ENCODE results near the gene CHP2. TPM values are rescaled to one million over a fixed set of nuclear protein-coding genes. Genes with fewer than 3 reads are reported as not detected.
A peak's percentile ranks its signal among the peaks of the same experiment; 100 is the strongest.

CHP2 gene
- total RNA-seq, 1 donor from 2014 or later: not detected

GRCh38 chr16:23802776-23803175 is 48.0 kb downstream of the CHP2 start:
- ATAC-seq (ENCODE audit: low read depth) (no peak), DNase-seq (no peak)
- CTCF ChIA-PET: interaction anchor here (0.6 to 12.1 kb wide), 46 partner anchors 11 to 702 kb away, joined by 3 to 325 read pairs (median 6); partner anchors contain the start of gene PRKCB
- Mint-ChIP-seq H3K9me3 (no peaks in the 10 kb centered on the region), H3K4me1 (peaks cover 43% of the 10 kb centered on the region), H3K27me3 (no peaks in the 10 kb centered on the region), H3K4me3 (no peak overlapping the region), H3K27ac (no peak overlapping the region), H3K36me3 (ENCODE audit: low read depth) (no peaks in the 10 kb centered on the region)
- intact Hi-C loops (cut with micrococcal nuclease): loop anchor here (1.0 to 2.0 kb wide), 5 partner anchors 33 to 212 kb away; partner anchors contain the start of gene PRKCB
- POLR2A ChIA-PET: interaction anchor here (0.6 to 1.8 kb wide), 7 partner anchors 20 to 234 kb away, joined by 3 to 15 read pairs (median 4); no protein-coding TSS in a partner anchor
- TF ChIP-seq CTCF (IDR thresholded peaks at IDR 0.05): no peak

- Mint-ChIP-seq H3K4me1 (peaks cover 47% of the 10 kb centered on the region), H3K9me3 (no peaks in the 10 kb centered on the region), H3K27me3 (no peaks in the 10 kb centered on the region), H3K36me3 (ENCODE audit: low read depth) (no peaks in the 10 kb centered on the region), H3K27ac (peak overlapping the region; percentile 26), H3K4me3 (peak overlapping the region; percentile 51)
- peak; percentile 82 for ATAC-seq (ENCODE audit: low read depth)
- intact Hi-C loops (cut with micrococcal nuclease): loop anchor here (1.0 to 2.0 kb wide), 5 partner anchors 32 to 211 kb away; partner anchors contain the start of gene PRKCB
- ChIA-PET CTCF (interaction anchor here (0.6 to 12.1 kb wide), 53 partner anchors 12 to 701 kb away, joined by 3 to 325 read pairs (median 5); partner anchors contain the start of gene PRKCB), POLR2A (interaction anchor here (0.6 to 1.8 kb wide), 10 partner anchors 19 to 233 kb away, joined by 3 to 15 read pairs (median 5); partner anchors contain the start of gene PRKCB)
- peak; percentile 48 for DNase-seq
- no peak for TF ChIP-seq CTCF (IDR thresholded peaks at IDR 0.05)
Measured at GRCh38 chr16:23803591-23804123, 48.8 kb downstream of the CHP2 start.

GRCh38 chr16:23807028-23807427 is 52.2 kb downstream of the CHP2 start:
- Mint-ChIP-seq H3K27ac (peak overlapping the region; percentile 92), H3K27me3 (peaks cover 2% of the 10 kb centered on the region), H3K36me3 (ENCODE audit: low read depth) (no peaks in the 10 kb centered on the region), H3K9me3 (no peaks in the 10 kb centered on the region), H3K4me3 (peak overlapping the region; percentile 7), H3K4me1 (peaks cover 40% of the 10 kb centered on the region)
- intact Hi-C loops (cut with micrococcal nuclease): loop anchor here (1.0 kb wide), 1 partner anchor 19 kb away; no protein-coding TSS in a partner anchor
- POLR2A ChIA-PET: interaction anchor here (0.6 to 2.2 kb wide), 15 partner anchors 17 to 692 kb away, joined by 3 to 7 read pairs (median 4); partner anchors contain the start of gene PRKCB
- peak; percentile 33 for DNase-seq
- ATAC-seq (ENCODE audit: low read depth): peak; percentile 86
- CTCF ChIA-PET: interaction anchor here (0.7 to 12.1 kb wide), 5 partner anchors 29 to 231 kb away, joined by 3 to 325 read pairs (median 10); partner anchors contain the start of gene PRKCB
- TF ChIP-seq CTCF (IDR thresholded peaks at IDR 0.05): no peak

Other genes with a start within 250 kb of the CHP2 start
- 264 and 281 TPM in 2 replicates for gene GGA2, start 244.5 kb upstream of the CHP2 start, total RNA-seq
- gene EARS2, start 197.7 kb upstream of the CHP2 start, total RNA-seq: 24.9 and 27.5 TPM in 2 replicates
- 47.9 and 52.2 TPM in 2 replicates for gene UBFD1, start 197.3 kb upstream of the CHP2 start, total RNA-seq
- gene NDUFAB1, start 158.7 kb upstream of the CHP2 start, total RNA-seq: 68.4 and 74.5 TPM in 2 replicates
- gene PALB2, start 113.7 kb upstream of the CHP2 start, total RNA-seq: 16.0 and 19.8 TPM in 2 replicates
- 62.8 and 64.1 TPM in 2 replicates for gene DCTN5, start 113.6 kb upstream of the CHP2 start, total RNA-seq
- 2.3 and 3.9 TPM in 2 replicates for gene PLK1, start 76.1 kb upstream of the CHP2 start, total RNA-seq
- gene ERN2, start 41.8 kb upstream of the CHP2 start, total RNA-seq: not detected in 2 replicates
- gene PRKCB, start 81.0 kb downstream of the CHP2 start, total RNA-seq: 122 and 146 TPM in 2 replicates